GM19351 (cell line): Measurements from ENCODE around the gene ZFPL1.

Source experiments
- ATAC-seq: cut with Tn5 transposase; IDR thresholded peaks from one replicate; pipeline ENCODE4 v1.9.1; 2021; ENCODE audit warnings: mild to moderate bottlenecking, moderate library complexity; ENCODE audit not compliant: unreplicated experiment

Gene ZFPL1

DNA sequence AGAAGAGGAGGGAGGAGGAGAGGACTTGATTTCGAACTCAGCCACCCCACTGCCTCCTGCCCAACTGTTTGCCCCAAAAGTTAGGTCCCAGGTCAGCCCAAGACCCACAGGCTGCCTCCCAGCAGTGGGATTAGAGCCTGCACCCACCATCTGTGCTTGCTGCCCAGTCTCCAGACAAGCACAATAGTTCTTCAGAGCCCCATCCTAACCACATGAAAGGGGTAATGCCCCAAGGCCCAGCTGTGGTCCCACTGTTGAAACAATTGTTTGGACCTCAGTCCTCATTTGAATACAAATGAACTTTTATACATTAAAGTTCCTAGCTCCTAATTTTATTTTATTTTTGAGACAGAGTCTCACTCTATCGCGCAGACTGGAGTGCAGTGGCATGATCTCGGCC, 6.6 kb downstream of the ZFPL1 start:
- no peak for ATAC-seq

DNA sequence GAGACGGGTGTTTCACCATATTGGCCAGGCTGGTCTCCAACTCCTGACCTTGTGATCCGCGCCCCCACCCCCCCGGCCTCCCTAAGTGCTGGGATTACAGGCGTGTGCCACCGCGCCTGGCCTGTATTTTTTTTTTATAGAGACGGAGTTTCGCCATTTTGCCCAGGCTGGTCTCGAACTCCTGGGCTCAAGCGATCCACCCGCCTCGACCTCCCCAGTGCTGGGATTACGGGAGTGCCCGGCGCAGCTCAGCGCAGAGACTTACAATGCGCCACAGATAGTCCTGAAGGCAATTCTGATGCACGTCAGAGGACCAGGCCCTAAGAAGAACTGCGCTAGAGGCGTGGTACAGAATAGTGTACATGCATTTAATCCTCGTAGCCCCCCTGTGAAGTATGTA, 11.4 kb downstream of the ZFPL1 start:
- no peak for ATAC-seq

DNA sequence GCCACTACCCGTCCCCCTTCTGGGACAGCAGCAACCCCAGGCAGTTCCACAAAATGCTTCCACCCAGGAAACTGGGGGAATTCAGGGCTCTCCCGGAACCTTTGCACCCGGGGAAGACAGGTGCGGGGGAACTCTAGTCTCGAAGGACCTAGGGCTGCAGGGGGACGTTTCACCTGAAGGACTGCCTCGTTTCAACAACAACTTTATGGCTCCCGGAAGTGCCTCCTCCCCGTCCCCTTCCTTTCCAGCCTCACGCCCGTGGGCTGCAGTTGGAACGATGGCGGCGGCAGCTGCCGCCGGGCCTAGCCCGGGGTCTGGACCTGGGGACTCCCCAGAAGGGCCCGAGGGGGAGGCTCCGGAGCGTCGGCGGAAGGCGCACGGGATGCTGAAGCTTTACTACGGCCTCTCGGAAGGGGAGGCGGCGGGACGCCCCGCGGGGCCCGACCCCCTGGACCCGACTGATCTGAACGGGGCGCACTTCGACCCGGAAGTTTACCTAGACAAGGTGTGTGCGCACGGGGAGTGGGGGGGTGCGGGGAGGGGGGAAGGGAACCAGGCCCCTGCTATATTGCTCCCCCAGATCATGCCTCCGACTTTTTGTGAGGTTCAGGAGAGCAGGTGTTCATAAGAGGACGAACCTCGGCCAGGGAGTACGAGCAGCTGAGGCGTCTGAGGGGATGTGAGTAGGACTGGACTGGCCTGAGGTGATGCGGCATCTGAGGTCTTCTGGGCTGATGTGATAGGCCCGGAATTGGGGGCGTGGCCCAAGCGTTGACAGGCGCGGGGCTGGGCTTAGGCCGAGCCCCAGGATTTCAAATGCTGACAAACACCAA, 12.2 kb downstream of the ZFPL1 start, which contains the start of gene VPS51:
Gene VPS51 (plus strand): TSS at position 241 of the 833 bp plus-strand sequence. CDS start 37 bp downstream, at position 278.
- peak; percentile 92 for ATAC-seq

DNA sequence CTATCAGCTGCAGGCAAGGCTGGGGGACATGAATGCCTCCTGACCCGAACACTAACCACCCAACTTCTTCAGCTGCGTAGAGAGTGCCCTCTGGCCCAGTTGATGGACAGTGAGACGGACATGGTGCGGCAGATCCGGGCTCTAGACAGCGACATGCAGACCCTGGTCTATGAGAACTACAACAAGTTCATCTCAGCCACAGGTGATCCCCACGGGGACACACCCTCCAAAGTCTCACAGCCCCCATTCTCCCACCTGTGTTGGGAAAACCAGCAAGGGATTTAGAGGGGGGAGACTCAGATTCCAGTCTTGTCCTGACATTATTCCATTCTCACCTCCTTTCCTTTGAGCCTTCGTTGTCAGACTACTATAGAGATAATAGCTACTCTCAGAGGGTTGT, 12.9 kb downstream of the ZFPL1 start:
- no peak for ATAC-seq

DNA sequence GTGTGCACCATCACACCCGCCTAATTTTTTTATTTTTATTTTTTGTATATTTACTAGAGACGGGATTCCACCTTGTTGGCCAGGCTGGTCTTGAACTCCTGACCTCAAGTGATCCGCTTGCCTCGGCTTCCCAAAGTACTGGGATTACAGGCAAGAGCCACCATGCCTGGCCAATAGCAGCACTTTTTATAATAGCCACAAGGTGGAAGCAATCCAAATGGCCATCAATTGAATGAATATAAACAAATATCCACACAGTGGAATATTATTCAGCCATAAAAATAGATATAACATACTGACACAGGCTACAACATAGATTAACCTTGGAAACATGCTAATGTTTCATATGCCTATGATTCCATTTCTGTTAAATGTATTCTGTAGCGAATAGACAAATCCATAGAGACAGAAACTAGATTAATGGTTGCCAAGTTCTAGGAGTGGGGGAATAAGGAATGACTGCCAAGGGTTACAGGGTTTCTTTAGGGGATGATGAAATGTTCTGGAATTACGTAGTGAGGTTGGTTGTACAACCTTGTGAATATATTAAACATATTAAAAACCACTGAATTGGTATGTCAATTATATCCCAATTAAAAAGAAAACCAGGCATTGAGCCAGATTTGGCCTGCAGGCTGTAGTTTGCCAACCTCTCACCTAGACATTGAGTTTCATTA, 16.8 kb downstream of the ZFPL1 start:
- ATAC-seq, result no peak

DNA sequence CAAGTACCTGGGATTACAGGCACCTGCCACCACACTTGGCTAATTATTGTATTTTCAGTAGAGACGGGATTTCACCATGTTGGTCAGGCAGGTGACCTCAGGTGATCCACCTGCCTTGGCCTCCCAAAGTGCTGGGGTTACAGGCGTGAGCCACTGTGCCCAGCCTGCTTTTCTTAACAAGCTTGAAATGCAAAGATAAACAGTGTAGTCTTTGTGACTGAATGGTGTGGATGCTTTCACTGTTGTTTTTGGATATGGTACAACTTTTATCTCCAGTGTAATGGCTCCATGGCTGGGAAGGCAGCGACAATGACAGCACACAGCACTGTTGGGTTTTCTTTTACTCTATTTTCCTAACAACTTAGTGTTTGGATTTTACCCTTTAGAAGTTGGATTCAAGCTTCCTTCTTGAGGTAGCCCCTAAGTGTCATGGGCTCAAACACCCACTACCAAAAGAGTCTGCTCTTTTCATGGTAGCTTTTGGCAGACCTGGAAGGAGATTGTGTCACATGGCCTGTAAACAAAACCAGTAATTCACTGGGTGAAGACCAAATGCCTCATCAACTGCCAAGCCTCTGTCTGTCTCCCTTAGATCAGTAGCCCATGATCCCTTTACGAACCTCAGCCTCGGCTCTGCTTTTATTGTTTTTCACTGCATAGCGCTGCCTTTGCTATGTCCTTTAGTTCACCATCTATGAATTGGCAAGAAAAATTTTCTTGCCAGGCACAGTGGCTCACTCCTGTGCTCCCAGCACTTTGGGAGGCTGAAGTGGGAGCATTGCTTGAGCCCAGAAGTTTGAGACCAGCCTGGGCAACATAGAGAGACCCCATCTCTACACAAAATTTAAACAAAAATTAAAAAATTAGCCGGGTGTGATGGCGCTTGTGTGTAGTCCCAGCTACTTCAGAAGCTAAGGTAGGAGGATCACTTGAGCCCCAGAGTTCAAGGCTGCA, 18.4 kb downstream of the ZFPL1 start:
- ATAC-seq, result no peak

DNA sequence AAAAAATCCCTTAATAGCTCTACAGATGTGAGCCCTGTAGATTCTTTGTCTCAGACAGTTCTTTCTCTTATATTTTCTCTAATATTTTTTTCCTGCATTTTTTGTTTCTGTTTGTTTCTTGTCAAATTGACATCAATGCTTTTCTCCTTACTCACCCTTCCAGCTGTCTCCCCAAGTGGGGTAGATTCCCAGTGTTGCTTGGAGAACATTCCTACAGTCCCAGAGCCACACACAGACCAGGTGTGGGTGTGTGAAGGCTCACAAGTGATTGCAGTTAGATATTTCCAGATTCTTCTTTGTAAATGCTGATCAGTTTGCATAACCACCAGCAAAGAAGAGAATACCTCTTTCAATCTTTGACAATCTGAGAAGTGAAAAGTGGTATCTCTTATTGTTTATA, 19.5 kb downstream of the ZFPL1 start:
- ATAC-seq, result no peak

DNA sequence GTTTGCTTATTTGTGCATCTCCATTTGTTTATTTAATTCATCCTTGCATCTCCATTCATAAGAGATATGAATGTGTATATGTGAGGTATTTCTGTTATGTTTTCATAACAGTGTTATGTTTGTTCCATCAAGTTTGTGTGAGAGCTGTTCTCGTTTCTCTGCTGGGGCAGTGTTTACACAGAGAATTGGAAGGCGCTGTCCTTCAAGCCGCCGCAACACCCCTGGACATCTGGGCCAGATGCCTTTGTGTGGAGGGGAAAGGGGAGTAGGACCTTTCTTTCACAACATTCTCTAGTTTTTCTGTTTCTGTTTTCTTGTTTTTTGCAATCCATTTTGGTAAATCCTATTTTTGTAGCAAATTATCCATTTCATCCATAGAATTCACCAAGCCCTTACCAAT, 20.6 kb downstream of the ZFPL1 start:
- ATAC-seq, result no peak

DNA sequence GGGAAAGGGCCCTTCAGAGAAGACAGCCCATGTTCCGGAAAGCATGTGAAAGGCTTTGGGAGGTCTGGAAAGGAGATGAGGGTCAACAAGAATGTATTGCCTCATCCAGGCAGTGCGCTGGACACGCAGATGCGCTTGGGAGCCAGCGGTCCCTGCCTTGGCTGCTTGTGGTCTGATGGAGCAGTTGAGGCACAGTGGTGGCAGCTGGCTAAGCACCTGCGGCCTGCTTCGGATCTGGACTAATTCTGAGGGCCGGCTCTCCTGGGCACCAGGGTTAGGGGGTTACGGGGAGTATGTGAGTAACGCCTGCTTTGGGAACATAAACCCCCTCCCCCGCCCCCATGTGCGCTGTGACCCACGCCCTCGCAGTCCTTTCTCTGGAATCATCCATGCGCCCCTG, 23.1 kb downstream of the ZFPL1 start:
- no peak for ATAC-seq

DNA sequence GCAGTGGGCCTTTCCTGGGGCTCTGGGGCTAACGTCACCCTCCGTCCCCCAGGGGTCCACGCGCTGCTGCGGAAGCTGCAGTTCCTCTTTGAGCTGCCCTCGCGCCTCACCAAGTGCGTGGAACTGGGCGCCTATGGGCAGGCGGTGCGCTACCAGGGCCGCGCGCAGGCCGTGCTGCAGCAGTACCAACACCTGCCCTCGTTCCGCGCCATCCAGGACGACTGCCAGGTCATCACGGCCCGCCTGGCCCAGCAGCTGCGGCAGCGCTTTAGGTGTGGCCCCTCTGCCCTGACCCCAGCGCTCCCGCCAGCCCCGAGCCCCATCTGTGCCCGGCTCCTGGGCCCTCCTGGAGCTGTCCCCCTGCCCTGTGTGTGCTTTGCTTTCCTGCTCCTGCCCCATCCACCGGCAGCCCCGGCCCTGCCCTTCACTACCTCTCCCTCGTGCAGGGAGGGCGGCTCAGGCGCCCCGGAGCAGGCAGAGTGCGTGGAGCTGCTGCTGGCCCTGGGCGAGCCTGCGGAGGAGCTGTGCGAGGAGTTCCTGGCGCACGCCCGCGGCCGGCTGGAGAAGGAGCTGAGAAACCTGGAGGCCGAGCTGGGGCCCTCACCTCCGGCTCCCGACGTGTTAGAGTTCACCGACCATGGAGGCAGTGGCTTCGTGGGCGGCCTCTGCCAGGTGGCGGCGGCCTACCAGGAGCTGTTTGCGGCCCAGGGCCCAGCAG, 23.9 kb downstream of the ZFPL1 start:
- ATAC-seq, result no peak

DNA sequence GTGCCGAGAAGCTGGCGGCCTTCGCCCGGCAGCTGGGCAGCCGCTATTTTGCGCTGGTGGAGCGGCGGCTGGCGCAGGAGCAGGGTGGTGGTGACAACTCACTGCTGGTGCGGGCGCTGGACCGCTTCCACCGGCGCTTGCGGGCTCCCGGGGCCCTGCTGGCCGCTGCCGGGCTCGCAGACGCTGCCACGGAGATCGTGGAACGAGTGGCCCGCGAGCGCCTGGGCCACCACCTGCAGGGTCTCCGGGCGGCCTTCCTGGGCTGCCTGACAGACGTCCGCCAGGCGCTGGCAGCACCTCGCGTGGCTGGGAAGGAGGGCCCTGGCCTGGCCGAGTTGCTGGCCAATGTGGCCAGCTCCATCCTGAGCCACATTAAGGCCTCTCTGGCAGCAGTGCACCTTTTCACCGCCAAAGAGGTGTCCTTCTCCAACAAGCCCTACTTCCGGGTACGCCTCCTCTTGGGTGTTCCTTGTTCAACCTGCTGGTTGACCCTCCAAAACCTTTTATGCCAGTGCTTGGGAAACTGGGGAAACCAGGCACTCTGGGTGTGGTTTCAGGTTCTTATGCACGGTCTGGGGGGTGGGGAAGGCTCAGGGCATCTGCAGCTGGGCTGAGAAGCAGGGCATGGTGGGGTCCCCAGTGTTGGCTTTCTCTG, 24.6 kb downstream of the ZFPL1 start:
- no peak for ATAC-seq

DNA sequence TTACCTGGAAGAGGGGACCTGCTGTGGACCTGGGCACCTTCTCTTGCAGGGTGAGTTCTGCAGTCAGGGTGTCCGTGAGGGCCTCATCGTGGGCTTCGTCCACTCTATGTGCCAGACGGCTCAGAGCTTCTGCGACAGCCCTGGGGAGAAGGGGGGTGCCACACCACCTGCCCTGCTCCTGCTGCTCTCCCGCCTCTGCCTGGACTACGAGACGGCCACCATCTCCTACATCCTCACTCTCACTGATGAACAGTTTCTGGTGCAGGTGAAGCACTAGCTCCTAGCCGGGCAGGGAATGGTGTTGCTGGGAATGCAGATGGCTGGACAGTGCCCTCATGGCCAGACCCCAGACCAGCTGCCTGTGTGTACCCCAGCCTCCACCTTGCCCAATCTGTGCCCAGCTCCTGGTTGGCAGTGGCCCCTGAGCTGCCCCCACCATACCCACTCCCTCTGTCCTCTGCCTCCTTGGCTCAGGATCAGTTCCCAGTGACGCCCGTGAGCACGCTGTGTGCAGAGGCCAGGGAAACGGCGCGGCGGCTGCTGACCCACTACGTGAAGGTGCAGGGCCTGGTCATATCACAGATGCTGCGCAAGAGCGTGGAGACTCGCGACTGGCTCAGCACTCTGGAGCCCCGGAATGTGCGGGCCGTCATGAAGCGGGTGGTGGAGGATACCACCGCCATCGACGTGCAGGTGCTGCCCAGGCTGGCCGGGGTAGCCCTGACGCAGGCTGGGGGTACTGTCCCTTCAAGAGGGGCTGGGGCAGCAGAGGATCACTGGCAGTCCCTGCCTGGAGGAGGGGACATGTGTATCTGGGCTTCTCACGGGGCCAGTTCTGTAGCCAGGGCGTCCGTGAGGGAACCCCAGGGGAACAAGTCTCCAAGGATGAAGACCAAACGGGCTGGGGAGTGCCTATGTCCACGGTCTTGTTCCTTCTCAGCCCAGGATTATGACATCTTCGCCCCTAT, 25.5 kb downstream of the ZFPL1 start:
- ATAC-seq, result no peak

DNA sequence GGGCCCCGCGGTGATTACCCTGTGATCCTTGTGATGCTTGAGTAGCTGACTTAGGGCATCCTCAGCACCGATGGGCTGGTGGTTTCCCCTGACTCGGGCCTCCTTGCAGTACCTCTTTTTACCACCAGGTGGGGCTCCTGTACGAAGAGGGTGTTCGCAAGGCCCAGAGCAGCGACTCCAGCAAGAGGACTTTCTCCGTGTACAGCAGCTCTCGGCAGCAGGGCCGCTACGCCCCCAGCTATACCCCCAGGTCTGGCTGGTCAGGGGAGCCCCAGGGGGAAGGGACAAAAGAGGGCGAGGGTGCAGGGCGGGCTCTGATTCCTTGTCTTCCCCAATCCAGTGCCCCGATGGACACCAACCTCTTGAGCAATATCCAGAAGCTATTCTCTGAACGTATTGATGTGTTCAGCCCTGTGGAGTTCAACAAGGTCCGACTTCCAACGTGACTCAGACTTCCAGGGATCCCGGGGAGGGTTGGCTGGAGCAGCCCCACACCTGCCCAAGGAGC, 26.4 kb downstream of the ZFPL1 start:
- peak; percentile 35 for ATAC-seq

DNA sequence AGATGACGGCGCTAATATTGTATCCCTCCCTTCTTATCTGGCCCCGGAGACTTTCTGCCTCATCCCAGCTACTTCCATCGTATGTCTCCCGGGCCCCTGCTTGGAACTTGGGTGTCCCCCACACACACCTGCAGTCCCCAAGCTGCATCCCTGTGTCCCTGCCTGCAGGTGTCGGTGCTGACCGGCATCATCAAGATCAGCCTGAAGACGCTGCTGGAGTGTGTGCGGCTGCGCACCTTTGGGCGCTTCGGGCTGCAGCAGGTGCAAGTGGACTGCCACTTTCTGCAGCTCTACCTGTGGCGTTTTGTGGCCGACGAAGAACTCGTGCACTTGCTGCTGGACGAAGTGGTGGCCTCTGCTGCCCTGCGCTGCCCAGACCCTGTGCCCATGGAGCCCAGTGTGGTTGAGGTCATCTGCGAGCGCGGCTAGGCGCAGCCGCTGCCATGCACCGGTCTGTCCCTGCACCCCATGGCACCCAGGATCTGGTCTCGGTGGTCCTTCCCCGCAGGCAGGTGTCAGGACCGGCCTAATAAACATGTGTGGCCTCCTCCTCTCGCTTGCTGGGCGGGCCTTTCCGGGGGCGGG, 27.2 kb downstream of the ZFPL1 start:
- ATAC-seq, result no peak

DNA sequence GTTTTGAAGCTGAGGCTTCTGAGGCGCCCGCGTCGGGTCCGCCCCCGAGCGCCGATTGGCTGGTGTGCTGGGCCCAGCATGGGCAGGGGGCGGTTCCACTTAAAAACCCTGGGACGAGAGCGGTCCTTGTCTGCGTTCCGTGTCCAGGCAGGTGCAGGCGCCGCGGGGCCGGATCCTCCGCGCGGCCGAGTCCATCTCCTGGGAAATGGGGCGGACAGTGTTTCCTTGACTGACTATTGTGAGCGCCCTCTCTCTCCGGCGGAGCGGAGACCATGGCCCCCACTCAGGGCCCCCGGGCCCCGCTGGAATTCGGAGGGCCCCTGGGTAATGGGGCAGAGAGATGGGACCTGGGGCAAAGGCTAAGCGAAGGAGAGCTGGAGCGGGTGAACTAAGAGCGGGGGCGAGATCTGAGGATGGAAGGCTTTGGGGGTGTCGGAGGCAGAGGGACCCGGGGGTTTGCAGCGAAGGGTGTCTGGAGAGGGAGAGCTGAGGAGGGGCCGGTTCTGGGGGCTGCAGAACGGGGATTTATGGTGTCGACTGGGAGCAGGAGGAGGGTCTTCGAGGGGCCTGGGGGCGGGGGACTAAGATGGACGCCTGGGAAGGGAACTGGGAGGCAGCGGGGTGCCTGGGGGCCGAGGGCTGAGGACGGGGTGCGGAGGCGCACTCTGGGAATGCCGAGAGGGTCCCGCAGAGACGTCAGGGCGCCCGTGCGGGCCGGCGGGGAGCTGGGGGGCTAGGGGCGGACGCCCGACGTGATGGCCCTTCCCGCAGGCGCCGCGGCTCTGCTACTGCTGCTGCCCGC, 27.9 kb downstream of the ZFPL1 start, which contains the start of gene TM7SF2:
Gene TM7SF2 (plus strand): TSS at position 129 of the 802 bp plus-strand sequence. CDS start 144 bp downstream, at position 273.
- peak; percentile 70 for ATAC-seq

DNA sequence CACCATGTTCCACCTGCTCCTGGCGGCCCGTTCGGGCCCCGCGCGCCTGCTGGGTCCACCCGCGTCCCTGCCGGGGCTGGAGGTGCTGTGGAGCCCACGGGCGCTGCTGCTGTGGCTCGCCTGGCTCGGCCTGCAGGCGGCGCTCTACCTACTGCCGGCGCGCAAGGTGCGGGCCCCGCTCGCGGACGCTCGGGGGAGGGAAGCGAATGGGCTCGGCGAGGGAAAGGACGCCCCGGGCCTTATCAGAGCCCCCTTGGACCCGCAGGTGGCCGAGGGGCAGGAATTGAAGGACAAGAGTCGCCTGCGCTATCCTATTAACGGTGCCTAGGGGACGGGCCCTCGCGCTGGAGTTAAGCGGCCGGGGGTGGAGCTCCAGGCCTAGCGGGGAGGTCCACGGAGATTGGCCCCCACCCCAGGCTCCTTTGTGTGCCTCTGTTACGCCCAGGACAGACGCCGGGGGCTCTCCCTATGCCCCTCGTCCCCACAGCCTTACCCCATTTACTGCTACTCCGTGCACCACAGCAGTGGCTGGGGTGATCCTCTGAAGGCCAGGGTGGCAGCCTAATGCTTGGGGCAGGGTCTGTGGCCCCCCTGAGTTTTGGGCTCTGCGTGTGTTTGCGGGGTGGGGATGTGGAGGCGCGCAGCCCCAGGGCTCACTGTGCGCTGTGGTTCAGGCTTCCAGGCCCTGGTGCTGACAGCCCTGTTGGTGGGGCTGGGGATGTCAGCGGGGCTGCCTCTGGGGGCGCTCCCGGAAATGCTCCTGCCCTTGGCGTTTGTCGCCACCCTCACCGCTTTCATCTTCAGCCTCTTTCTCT, 28.7 kb downstream of the ZFPL1 start:
- peak; percentile 37 for ATAC-seq
